Natural killer cell (primary cell): ENCODE data around the gene PTPN5. TPM values are rescaled to one million over a fixed set of nuclear protein-coding genes. Genes with fewer than 3 reads are reported as not detected.

Experiments
- ATAC-seq, 3 donors: fragments of 150-1000 bp in 2 of 3; fragments of 200-7000 bp in 1 of 3; cut with Tn5 transposase; 1 replicate in 1 of 3; 2 replicates in 2 of 3; pipeline ENCODE4 v1.10.0; 2021; ENCODE audit warnings: mild to moderate bottlenecking in 2 of 3, moderate library complexity in 2 of 3
- DNase-seq, 2 donors: peaks; one replicate each; pipeline versions ENCODE4 v3.0.0 to v3.0.0-alpha.2; 2013 to 2021; ENCODE audit warnings: mixed read lengths in 1 of 2
- H3K27ac ChIP-seq: one replicate; pipeline ENCODE4 v1.5.1; 2013; ENCODE audit warnings: mild to moderate bottlenecking, low read length
- H3K27me3 ChIP-seq: one replicate; pipeline ENCODE4 v1.6.1; 2013; ENCODE audit warnings: low read length; ENCODE audit not compliant: control insufficient read depth, insufficient read depth
- H3K36me3 ChIP-seq: one replicate; pipeline ENCODE4 v1.6.1; 2013; ENCODE audit warnings: low read length; ENCODE audit not compliant: control insufficient read depth, insufficient read depth
- H3K4me1 ChIP-seq: one replicate; pipeline ENCODE4 v1.6.1; 2013; ENCODE audit warnings: low read length; ENCODE audit not compliant: control insufficient read depth, insufficient read depth
- H3K4me3 ChIP-seq: one replicate; pipeline ENCODE4 v1.5.1; 2013; ENCODE audit warnings: low read length
- H3K9me3 ChIP-seq: one replicate; pipeline ENCODE4 v1.6.1; 2013; ENCODE audit warnings: low read length; ENCODE audit not compliant: control insufficient read depth, insufficient read depth
- H3K27ac Mint-ChIP-seq, 2 donors: one replicate each; pipeline ENCODE4 v1.8.0; 2022; ENCODE audit warnings: mild to moderate bottlenecking in 2 of 2, mixed read lengths in 2 of 2, moderate library complexity in 1 of 2
- H3K27me3 Mint-ChIP-seq, 2 donors: one replicate each; pipeline ENCODE4 v1.8.0; 2022; ENCODE audit warnings: low read depth in 2 of 2, mixed read lengths in 2 of 2
- H3K36me3 Mint-ChIP-seq: one replicate; pipeline ENCODE4 v1.8.0; 2022; ENCODE audit warnings: mixed read lengths
- H3K4me1 Mint-ChIP-seq, 2 donors: one replicate each; pipeline ENCODE4 v1.8.0; 2022; ENCODE audit warnings: mixed read lengths in 2 of 2
- H3K4me3 Mint-ChIP-seq: one replicate; pipeline ENCODE4 v1.8.0; 2022; ENCODE audit warnings: mild to moderate bottlenecking, moderate library complexity, mixed read lengths
- H3K9me3 Mint-ChIP-seq, 2 donors: one replicate each; pipeline ENCODE4 v1.8.0; 2022; ENCODE audit warnings: mixed read lengths in 2 of 2
- WGBS: methylation state at CpG from one replicate; pipeline ENCODE4 v1.1.7; 2013; ENCODE audit warnings: missing lambda C conversion rate; ENCODE audit not compliant: insufficient coverage; 5-methylcytosine and 5-hydroxymethylcytosine counted together
- intact Hi-C: fragments of 100-400 bp; cut with micrococcal nuclease; formaldehyde crosslinking; loops from one replicate; pipeline ENCODE4 v1.14.2; 2022
- total RNA-seq, 4 donors: library from RNA; stranded (reverse); fragments of 120-200 nt in 1 of 4; gene quantifications; one replicate each; pipeline versions ENCODE4 v1.2.3 to v1.2.4, GENCODE V29; 2013 to 2022
- TF ChIP-seq, protein P1 (sequence below): fragments of 200-600 bp; IDR thresholded peaks from one replicate; pipeline ENCODE4 v1.8.0; 2022; ENCODE audit warnings: antibody characterized with exemption

PTPN5 gene
- total RNA-seq, 3 donors from 2014 or later (not counting 1 experiment from before 2014, with no cell fraction given): not detected

GRCh38 chr11:18768978-18769377 lies 22.6 kb downstream of the PTPN5 start:
- no peaks in the 10 kb centered on the region for H3K4me1 ChIP-seq
- 94% methylated on average over 5 of the region's 5 CpGs for WGBS
- no peak overlapping the region for H3K4me3 Mint-ChIP-seq
- H3K27me3 ChIP-seq: no peaks in the 10 kb centered on the region
- H3K9me3 Mint-ChIP-seq: no peaks in the 10 kb centered on the region
- H3K27me3 Mint-ChIP-seq: peaks cover 8% of the 10 kb centered on the region in 2 donors
- no peak overlapping the region for H3K27ac Mint-ChIP-seq
- DNase-seq (no peak), ATAC-seq (no peak)
- no peak overlapping the region for H3K4me3 ChIP-seq
- TF ChIP-seq, protein P1, sequence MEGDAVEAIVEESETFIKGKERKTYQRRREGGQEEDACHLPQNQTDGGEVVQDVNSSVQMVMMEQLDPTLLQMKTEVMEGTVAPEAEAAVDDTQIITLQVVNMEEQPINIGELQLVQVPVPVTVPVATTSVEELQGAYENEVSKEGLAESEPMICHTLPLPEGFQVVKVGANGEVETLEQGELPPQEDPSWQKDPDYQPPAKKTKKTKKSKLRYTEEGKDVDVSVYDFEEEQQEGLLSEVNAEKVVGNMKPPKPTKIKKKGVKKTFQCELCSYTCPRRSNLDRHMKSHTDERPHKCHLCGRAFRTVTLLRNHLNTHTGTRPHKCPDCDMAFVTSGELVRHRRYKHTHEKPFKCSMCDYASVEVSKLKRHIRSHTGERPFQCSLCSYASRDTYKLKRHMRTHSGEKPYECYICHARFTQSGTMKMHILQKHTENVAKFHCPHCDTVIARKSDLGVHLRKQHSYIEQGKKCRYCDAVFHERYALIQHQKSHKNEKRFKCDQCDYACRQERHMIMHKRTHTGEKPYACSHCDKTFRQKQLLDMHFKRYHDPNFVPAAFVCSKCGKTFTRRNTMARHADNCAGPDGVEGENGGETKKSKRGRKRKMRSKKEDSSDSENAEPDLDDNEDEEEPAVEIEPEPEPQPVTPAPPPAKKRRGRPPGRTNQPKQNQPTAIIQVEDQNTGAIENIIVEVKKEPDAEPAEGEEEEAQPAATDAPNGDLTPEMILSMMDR: no peak
- H3K36me3 Mint-ChIP-seq: no peaks in the 10 kb centered on the region
- no peaks in the 10 kb centered on the region for H3K36me3 ChIP-seq
- no peak overlapping the region for H3K27ac ChIP-seq
- intact Hi-C loops: loop anchor here (10.0 kb wide), 1 partner anchor 224 kb away; no protein-coding TSS in a partner anchor
- no peaks in the 10 kb centered on the region for H3K4me1 Mint-ChIP-seq
- H3K9me3 ChIP-seq: no peaks in the 10 kb centered on the region

DNA sequence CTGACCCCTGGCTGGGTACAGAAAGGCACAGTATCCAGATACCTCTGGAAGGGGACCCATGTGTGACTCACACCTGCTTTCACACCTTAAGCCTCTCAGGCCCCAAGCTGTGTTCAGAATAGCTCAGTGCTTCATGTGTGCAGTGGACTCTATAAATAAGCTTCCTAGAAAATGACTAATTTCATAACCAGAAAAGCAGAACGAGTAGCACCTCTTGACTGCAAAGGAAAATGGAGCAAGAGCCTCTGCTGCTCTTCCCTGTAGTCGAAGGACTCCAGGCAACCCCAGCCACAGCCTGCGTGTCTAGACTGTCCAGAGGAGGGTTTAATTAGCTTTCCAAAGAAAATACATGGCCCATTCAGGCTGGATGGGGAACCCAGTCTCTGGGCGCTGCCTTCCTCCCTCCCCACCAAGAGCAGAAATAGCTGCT lies 23.1 kb downstream of the PTPN5 start:
- H3K27me3 Mint-ChIP-seq: peaks cover 8% of the 10 kb centered on the region in 2 donors
- no peak overlapping the region for H3K4me3 Mint-ChIP-seq
- intact Hi-C loops: loop anchor here (10.0 kb wide), 1 partner anchor 224 kb away; no protein-coding TSS in a partner anchor
- WGBS: 61% methylated on average over 4 of the region's 4 CpGs
- H3K36me3 Mint-ChIP-seq: no peaks in the 10 kb centered on the region
- DNase-seq (no peak), ATAC-seq (no peak)
- TF ChIP-seq, protein P1: no peak
- H3K4me1 ChIP-seq: no peaks in the 10 kb centered on the region
- H3K4me1 Mint-ChIP-seq: no peaks in the 10 kb centered on the region
- no peaks in the 10 kb centered on the region for H3K9me3 ChIP-seq
- H3K27me3 ChIP-seq: no peaks in the 10 kb centered on the region
- H3K27ac ChIP-seq: no peak overlapping the region
- no peaks in the 10 kb centered on the region for H3K9me3 Mint-ChIP-seq
- H3K27ac Mint-ChIP-seq: no peak overlapping the region
- H3K4me3 ChIP-seq: no peak overlapping the region
- H3K36me3 ChIP-seq: no peaks in the 10 kb centered on the region

- Mint-ChIP-seq H3K4me1 (no peaks in the 10 kb centered on the region), H3K36me3 (no peaks in the 10 kb centered on the region), H3K9me3 (no peaks in the 10 kb centered on the region), H3K27ac (no peak overlapping the region), H3K4me3 (no peak overlapping the region), H3K27me3 (peaks cover 0 to 7% of the 10 kb centered on the region in 2 donors)
- TF ChIP-seq, protein P1: no peak
- Histone ChIP-seq H3K27me3 (no peaks in the 10 kb centered on the region), H3K4me3 (no peak overlapping the region), H3K27ac (no peak overlapping the region), H3K4me1 (no peaks in the 10 kb centered on the region), H3K36me3 (no peaks in the 10 kb centered on the region), H3K9me3 (no peaks in the 10 kb centered on the region)
- DNase-seq: no peak
- WGBS: 94% methylated on average over 2 of the region's 2 CpGs
- intact Hi-C loops: loop anchor here (10.0 kb wide), 1 partner anchor 221 kb away; no protein-coding TSS in a partner anchor
- ATAC-seq: no peak
Measured at GRCh38 chr11:18766015-18766414, 25.6 kb downstream of the PTPN5 start.

DNA sequence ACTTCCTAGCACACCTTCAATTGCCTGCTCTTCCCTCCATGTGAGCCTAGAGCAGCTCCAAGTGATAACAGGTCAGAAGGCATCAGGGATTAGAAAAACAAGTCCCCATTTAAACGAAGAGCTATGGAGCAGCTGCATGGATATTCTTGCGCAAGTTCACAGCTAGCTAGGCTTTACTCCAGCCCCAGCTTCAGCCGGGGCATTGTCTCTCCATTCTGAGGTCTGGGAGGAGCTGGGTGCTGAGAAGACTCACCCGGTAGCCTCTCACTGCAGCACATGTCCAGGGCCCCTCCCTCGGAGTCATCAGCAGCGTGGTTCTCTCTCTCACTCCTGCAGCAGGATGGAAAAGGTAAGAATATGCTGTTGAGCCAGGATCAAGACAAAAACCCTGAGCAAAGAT lies 26.0 kb downstream of the PTPN5 start:
- Mint-ChIP-seq H3K4me1 (no peaks in the 10 kb centered on the region), H3K27ac (no peak overlapping the region), H3K4me3 (no peak overlapping the region), H3K9me3 (no peaks in the 10 kb centered on the region), H3K36me3 (no peaks in the 10 kb centered on the region), H3K27me3 (peaks cover 0 to 7% of the 10 kb centered on the region in 2 donors)
- ATAC-seq (no peak), DNase-seq (no peak)
- Histone ChIP-seq H3K36me3 (no peaks in the 10 kb centered on the region), H3K4me1 (no peaks in the 10 kb centered on the region), H3K27me3 (no peaks in the 10 kb centered on the region), H3K4me3 (no peak overlapping the region), H3K27ac (no peak overlapping the region), H3K9me3 (no peaks in the 10 kb centered on the region)
- TF ChIP-seq, protein P1: no peak
- intact Hi-C loops: loop anchor here (2.0 to 10.0 kb wide), 2 partner anchors 221 to 523 kb away; no protein-coding TSS in a partner anchor
- 76% methylated on average over 6 of the region's 6 CpGs for WGBS
